Measurements from ENCODE around the gene TGFBR1. TPM values are rescaled to one million over a fixed set of nuclear protein-coding genes. Genes with fewer than 3 reads are reported as not detected.

Gene TGFBR1
- total RNA-seq, 1 experiment from 2014 or later = 31.8 TPM

- H3K27me3 Mint-ChIP-seq (ENCODE audit: insufficient read depth, unreplicated experiment) = no peaks in the 10 kb centered on the region
- ChIA-PET CTCF (no interaction called here), POLR2A (no interaction called here)
- Histone ChIP-seq H3K4me3 (ENCODE audit: low read depth, low read length) (no peak overlapping the region), H3K36me3 (ENCODE audit: control insufficient read depth, insufficient read depth, low read length) (no peaks in the 10 kb centered on the region), H3K9me3 (no peaks in the 10 kb centered on the region), H3K4me1 (no peaks in the 10 kb centered on the region), H3K27me3 (replicated peaks; ENCODE audit: control insufficient read depth, insufficient read depth, low read length) (no peaks in the 10 kb centered on the region)
- H3K27ac Mint-ChIP-seq (ENCODE audit: unreplicated experiment) = no peak overlapping the region
- H3K4me1 Mint-ChIP-seq (ENCODE audit: low read depth, unreplicated experiment) = peaks cover 2% of the 10 kb centered on the region
- no peaks in the 10 kb centered on the region for H3K9me3 Mint-ChIP-seq (ENCODE audit: unreplicated experiment)
- no peak overlapping the region for H3K4me3 Mint-ChIP-seq (ENCODE audit: unreplicated experiment)
- intact Hi-C loops (cut with micrococcal nuclease; ENCODE audit: unreplicated experiment) = no loop called here
- no peak for DNase-seq
- no TSS peak for BruUV-seq (replicated peaks)
- peaks cover 6% of the 10 kb centered on the region for H3K36me3 Mint-ChIP-seq (ENCODE audit: insufficient read depth, unreplicated experiment)
- no peak for TF ChIP-seq CTCF (IDR thresholded peaks at IDR 0.05; ENCODE audit: insufficient read depth in 1 of 2, low read depth in 1 of 2, low read length in 1 of 2, severe bottlenecking in 1 of 2, unreplicated experiment in 1 of 2)
Measured at GRCh38 chr9:99147177-99147576, 42.3 kb downstream of the TGFBR1 start.

GRCh38 chr9:99150451-99151171, 45.7 kb downstream of the TGFBR1 start:
- Mint-ChIP-seq H3K27ac (ENCODE audit: unreplicated experiment) (no peak overlapping the region), H3K4me3 (ENCODE audit: unreplicated experiment) (no peak overlapping the region), H3K36me3 (ENCODE audit: insufficient read depth, unreplicated experiment) (no peaks in the 10 kb centered on the region), H3K9me3 (ENCODE audit: unreplicated experiment) (no peaks in the 10 kb centered on the region), H3K27me3 (ENCODE audit: insufficient read depth, unreplicated experiment) (peaks cover 2% of the 10 kb centered on the region), H3K4me1 (ENCODE audit: low read depth, unreplicated experiment) (no peaks in the 10 kb centered on the region)
- Histone ChIP-seq H3K27me3 (replicated peaks; ENCODE audit: control insufficient read depth, insufficient read depth, low read length) (no peaks in the 10 kb centered on the region), H3K4me1 (no peaks in the 10 kb centered on the region), H3K36me3 (ENCODE audit: control insufficient read depth, insufficient read depth, low read length) (no peaks in the 10 kb centered on the region), H3K4me3 (ENCODE audit: low read depth, low read length) (no peak overlapping the region), H3K9me3 (no peaks in the 10 kb centered on the region)
- DNase-seq = no peak
- no TSS peak for BruUV-seq (replicated peaks)
- intact Hi-C loops (cut with micrococcal nuclease; ENCODE audit: unreplicated experiment) = no loop called here
- ChIA-PET CTCF (no interaction called here), POLR2A (no interaction called here)
- TF ChIP-seq CTCF (IDR thresholded peaks at IDR 0.05; ENCODE audit: insufficient read depth in 1 of 2, low read depth in 1 of 2, low read length in 1 of 2, severe bottlenecking in 1 of 2, unreplicated experiment in 1 of 2) = no peak

- no TSS peak for BruUV-seq (replicated peaks)
- Histone ChIP-seq H3K36me3 (ENCODE audit: control insufficient read depth, insufficient read depth, low read length) (no peaks in the 10 kb centered on the region), H3K9me3 (no peaks in the 10 kb centered on the region), H3K4me1 (peaks cover 11% of the 10 kb centered on the region), H3K27me3 (replicated peaks; ENCODE audit: control insufficient read depth, insufficient read depth, low read length) (no peaks in the 10 kb centered on the region), H3K4me3 (ENCODE audit: low read depth, low read length) (no peak overlapping the region)
- Mint-ChIP-seq H3K27ac (ENCODE audit: unreplicated experiment) (no peak overlapping the region), H3K4me3 (ENCODE audit: unreplicated experiment) (no peak overlapping the region), H3K4me1 (ENCODE audit: low read depth, unreplicated experiment) (peaks cover 9% of the 10 kb centered on the region), H3K36me3 (ENCODE audit: insufficient read depth, unreplicated experiment) (no peaks in the 10 kb centered on the region), H3K27me3 (ENCODE audit: insufficient read depth, unreplicated experiment) (peaks cover 2% of the 10 kb centered on the region), H3K9me3 (ENCODE audit: unreplicated experiment) (no peaks in the 10 kb centered on the region)
- CTCF ChIA-PET = no interaction called here
- DNase-seq = no peak
- no peak for TF ChIP-seq CTCF (IDR thresholded peaks at IDR 0.05; ENCODE audit: insufficient read depth in 1 of 2, low read depth in 1 of 2, low read length in 1 of 2, severe bottlenecking in 1 of 2, unreplicated experiment in 1 of 2)
- POLR2A ChIA-PET = no interaction called here
- intact Hi-C loops (cut with micrococcal nuclease; ENCODE audit: unreplicated experiment) = no loop called here
Measured at GRCh38 chr9:99154356-99154755, 49.4 kb downstream of the TGFBR1 start.
